ENCODE measurements around the gene MYL3.

DNA sequence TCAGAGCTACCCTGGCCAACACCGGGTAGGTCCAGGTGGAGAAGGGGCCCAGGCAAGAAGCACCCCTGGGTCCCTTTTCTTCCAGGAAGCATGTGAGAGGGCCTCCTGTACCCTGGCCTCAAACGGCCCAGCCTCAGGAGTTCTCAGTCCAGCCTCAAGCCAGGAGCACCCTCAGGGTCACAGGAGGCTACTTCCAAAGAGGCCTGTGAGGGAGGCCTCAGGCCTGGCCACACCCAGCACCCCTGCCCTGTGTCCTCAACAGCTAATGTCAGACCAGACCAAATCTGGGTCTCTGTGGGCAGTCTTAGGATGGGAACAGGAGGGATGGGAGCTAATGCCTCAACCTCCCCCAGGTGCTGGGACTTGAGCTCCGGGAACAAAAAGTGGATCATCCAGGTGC, 37.8 kb upstream of the MYL3 start:
- TF ChIP-seq, protein P1, sequence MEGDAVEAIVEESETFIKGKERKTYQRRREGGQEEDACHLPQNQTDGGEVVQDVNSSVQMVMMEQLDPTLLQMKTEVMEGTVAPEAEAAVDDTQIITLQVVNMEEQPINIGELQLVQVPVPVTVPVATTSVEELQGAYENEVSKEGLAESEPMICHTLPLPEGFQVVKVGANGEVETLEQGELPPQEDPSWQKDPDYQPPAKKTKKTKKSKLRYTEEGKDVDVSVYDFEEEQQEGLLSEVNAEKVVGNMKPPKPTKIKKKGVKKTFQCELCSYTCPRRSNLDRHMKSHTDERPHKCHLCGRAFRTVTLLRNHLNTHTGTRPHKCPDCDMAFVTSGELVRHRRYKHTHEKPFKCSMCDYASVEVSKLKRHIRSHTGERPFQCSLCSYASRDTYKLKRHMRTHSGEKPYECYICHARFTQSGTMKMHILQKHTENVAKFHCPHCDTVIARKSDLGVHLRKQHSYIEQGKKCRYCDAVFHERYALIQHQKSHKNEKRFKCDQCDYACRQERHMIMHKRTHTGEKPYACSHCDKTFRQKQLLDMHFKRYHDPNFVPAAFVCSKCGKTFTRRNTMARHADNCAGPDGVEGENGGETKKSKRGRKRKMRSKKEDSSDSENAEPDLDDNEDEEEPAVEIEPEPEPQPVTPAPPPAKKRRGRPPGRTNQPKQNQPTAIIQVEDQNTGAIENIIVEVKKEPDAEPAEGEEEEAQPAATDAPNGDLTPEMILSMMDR (IDR thresholded peaks at IDR 0.05) = no peak
- TF ChIP-seq POLR2A (IDR thresholded peaks at IDR 0.05) = no peak

All from breast epithelium (tissue), 3 donors.